ENCODE measurements around the gene MEIS2. TPM values are rescaled to one million over a fixed set of nuclear protein-coding genes. Genes with fewer than 3 reads are reported as not detected.

Gene MEIS2
- total RNA-seq, 6 experiments from 2014 or later = 31.8 to 48.0 (median 42.8) TPM

DNA sequence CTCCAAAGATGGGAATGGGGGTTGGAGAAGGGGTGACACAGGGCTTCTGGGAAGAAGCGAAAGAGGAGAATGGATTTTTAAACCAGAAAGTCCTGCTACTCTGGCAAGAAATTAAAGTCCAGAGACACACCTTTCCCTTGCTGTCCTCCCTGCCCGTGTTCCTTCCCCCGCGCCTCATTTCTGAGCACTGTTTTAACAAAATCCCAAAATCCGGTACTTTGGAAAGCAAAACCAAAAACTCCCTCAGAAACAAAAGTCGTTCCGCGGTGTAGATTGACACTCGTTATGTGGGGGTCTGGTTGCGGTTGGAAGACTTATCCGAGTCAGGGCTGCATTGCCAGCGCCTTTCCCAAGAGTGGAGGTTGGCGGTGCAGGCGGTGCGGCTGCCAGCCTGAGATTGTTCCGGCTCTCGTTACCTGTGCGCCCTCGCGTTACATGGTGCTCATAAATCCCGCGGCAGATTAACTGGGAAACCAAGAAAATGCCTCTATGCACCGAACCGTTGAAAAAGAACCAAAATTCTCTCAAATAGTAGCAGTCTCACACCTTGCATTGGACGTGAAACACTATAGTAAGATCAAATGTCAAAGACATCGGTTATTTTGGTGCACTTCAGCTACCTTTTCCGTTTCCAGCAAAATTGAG, 217.7 kb downstream of the MEIS2 start:
- TF ChIP-seq, protein P1, sequence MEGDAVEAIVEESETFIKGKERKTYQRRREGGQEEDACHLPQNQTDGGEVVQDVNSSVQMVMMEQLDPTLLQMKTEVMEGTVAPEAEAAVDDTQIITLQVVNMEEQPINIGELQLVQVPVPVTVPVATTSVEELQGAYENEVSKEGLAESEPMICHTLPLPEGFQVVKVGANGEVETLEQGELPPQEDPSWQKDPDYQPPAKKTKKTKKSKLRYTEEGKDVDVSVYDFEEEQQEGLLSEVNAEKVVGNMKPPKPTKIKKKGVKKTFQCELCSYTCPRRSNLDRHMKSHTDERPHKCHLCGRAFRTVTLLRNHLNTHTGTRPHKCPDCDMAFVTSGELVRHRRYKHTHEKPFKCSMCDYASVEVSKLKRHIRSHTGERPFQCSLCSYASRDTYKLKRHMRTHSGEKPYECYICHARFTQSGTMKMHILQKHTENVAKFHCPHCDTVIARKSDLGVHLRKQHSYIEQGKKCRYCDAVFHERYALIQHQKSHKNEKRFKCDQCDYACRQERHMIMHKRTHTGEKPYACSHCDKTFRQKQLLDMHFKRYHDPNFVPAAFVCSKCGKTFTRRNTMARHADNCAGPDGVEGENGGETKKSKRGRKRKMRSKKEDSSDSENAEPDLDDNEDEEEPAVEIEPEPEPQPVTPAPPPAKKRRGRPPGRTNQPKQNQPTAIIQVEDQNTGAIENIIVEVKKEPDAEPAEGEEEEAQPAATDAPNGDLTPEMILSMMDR (IDR thresholded peaks at IDR 0.05) = no peak
- H3K9me3 Mint-ChIP-seq = peaks cover 6% of the 10 kb centered on the region; the same call in 1 of the 2 replicates
- peaks cover 9% of the 10 kb centered on the region; the same call in 1 of the 2 replicates for H3K36me3 Mint-ChIP-seq (ENCODE audit: low read depth)
- DNase-seq = no peak
- peak overlapping the region; percentile 78 for H3K4me3 Mint-ChIP-seq
- H3K27me3 Mint-ChIP-seq (ENCODE audit: insufficient read depth) = peaks cover 27% of the 10 kb centered on the region
- H3K4me1 Mint-ChIP-seq (ENCODE audit: low read depth) = peaks cover 66% of the 10 kb centered on the region
- peak overlapping the region; percentile 8; the same call in 1 of the 2 replicates for H3K27ac Mint-ChIP-seq

DNA sequence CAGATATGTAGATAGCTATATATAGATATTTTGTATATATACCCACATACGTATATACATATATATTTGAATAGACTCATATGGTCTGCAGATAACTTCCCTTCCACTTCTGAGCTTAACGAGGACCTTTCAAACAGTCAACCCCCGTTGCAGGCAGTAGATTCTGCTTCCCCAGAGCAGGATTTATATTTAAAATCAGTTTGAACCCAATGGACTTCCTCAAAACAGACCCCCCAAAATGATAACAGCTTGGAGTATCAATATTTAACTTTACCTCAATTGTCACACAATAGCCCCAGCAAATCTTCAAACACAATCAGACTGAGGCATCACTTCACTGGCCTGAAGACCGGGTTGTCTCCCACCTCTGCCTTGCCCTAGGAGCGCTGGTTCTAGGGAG, 218.3 kb downstream of the MEIS2 start:
- H3K9me3 Mint-ChIP-seq = peaks cover 6% of the 10 kb centered on the region; the same call in 1 of the 2 replicates
- no peak for DNase-seq
- peaks cover 25% of the 10 kb centered on the region for H3K27me3 Mint-ChIP-seq (ENCODE audit: insufficient read depth)
- TF ChIP-seq, protein P1 (IDR thresholded peaks at IDR 0.05) = no peak
- H3K4me1 Mint-ChIP-seq (ENCODE audit: low read depth) = peaks cover 60% of the 10 kb centered on the region
- peak overlapping the region; percentile 78 for H3K4me3 Mint-ChIP-seq
- no peak overlapping the region for H3K27ac Mint-ChIP-seq
- H3K36me3 Mint-ChIP-seq (ENCODE audit: low read depth) = peaks cover 8% of the 10 kb centered on the region; the same call in 1 of the 2 replicates

DNA sequence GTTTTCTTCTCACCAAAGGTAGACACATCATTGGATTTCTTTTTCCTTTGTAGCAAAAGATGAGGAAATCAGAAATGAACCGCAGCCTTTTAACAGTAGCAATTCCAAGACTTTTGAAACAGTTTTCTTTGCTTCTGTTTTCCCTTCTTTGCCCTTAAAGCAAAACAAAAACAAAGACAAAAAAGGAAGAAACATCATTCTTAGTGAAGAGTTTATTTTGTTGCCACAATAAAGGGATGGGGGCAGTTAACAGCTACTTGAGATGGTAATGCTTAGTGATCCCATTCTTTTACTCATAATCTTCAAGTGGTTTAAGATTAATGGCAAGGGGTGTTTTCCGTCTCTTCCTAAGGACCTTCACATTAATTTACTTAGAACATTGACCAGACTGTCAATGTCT, 218.8 kb downstream of the MEIS2 start:
- H3K36me3 Mint-ChIP-seq (ENCODE audit: low read depth) = peaks cover 8% of the 10 kb centered on the region; the same call in 1 of the 2 replicates
- no peak overlapping the region; the same call in 1 of the 2 replicates for H3K4me3 Mint-ChIP-seq
- no peak for DNase-seq
- peaks cover 6% of the 10 kb centered on the region; the same call in 1 of the 2 replicates for H3K9me3 Mint-ChIP-seq
- TF ChIP-seq, protein P1 (IDR thresholded peaks at IDR 0.05) = no peak
- H3K27me3 Mint-ChIP-seq (ENCODE audit: insufficient read depth) = peaks cover 25% of the 10 kb centered on the region
- no peak overlapping the region for H3K27ac Mint-ChIP-seq
- H3K4me1 Mint-ChIP-seq (ENCODE audit: low read depth) = peaks cover 55% of the 10 kb centered on the region

DNA sequence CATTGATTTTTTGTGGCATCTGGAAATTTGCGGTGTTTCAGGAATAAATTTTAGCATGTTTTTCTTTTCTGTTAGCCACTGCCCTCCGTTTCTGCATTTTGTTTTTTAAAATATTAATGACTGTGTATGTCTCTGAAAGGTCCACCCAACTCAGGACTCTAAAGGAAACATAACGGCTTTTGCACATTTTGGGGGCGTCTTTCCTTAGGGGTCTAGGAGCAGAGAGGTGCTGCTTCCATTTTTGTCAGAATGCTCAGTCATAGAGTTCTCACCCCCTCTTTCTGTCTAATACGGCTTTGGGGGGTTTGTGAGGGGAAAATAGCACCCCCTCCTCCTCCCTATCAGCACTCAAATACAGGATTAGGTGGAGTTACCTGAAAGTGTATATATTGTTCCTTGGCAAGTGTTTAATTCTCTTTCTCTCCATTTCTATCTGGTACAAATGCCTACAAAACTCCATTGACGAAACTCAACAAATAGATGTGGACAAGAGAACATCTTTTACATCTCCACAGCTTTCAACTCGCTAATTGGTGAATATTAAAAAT, 219.4 kb downstream of the MEIS2 start:
- TF ChIP-seq, protein P1 (IDR thresholded peaks at IDR 0.05) = no peak
- Mint-ChIP-seq H3K27ac (no peak overlapping the region), H3K27me3 (ENCODE audit: insufficient read depth) (peaks cover 25% of the 10 kb centered on the region), H3K36me3 (ENCODE audit: low read depth) (peaks cover 8% of the 10 kb centered on the region; the same call in 1 of the 2 replicates), H3K4me1 (ENCODE audit: low read depth) (peaks cover 50% of the 10 kb centered on the region), H3K4me3 (peak overlapping the region; percentile 60; the same call in 1 of the 2 replicates), H3K9me3 (peaks cover 6% of the 10 kb centered on the region; the same call in 1 of the 2 replicates)
- DNase-seq = no peak

DNA sequence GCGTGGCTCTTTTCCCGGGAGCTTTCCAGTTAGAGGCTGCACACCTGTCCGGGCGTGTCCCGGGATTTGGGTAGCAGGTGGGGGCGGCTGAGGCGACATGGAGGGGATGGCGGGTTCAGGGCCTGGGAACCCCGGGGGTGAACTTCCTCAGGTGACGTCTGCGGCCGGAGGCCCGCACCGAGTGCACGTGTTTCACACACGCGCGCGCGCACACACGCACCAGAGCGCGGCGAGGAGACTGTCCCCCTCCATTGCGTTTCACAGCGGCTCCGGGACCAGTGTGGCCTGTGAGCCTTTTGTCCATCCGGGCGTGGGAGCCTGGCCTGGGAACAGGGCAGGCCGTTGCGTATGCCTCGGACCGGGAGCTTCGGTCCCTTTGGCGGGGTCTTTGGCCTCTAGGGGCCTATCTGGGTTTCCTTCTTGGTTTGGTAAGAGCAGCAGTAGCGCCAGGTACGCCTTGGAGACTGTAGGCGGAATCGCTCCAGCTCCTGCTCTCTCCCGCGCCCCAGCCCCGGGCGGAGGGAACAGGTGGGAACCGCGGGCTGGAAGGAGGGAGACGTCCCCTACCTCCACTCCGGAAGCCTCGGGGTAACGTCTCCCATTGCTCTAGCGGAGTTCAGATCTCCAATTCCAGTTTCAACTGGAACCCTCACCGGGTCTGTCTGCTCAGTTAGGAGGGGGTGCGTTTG, 220.0 kb downstream of the MEIS2 start:
- Mint-ChIP-seq H3K4me3 (peak overlapping the region; percentile 60; the same call in 1 of the 2 replicates), H3K9me3 (peaks cover 6% of the 10 kb centered on the region; the same call in 1 of the 2 replicates), H3K27ac (no peak overlapping the region), H3K4me1 (ENCODE audit: low read depth) (peaks cover 51% of the 10 kb centered on the region), H3K27me3 (ENCODE audit: insufficient read depth) (peaks cover 25% of the 10 kb centered on the region), H3K36me3 (ENCODE audit: low read depth) (peaks cover 8% of the 10 kb centered on the region; the same call in 1 of the 2 replicates)
- DNase-seq = no peak
- TF ChIP-seq, protein P1 (IDR thresholded peaks at IDR 0.05) = no peak

All from HFFc6 (cell line).